Measurements from ENCODE around the gene USP35. TPM values are rescaled to one million over a fixed set of nuclear protein-coding genes. Genes with fewer than 3 reads are reported as not detected.

Gene USP35
- total RNA-seq, 1 donor from 2014 or later, result 16.5 TPM

GRCh38 chr11:78226684-78227680 is 38.3 kb downstream of the USP35 start:
- H3K36me3 Mint-ChIP-seq (ENCODE audit: insufficient read depth), result peaks cover 14% of the 10 kb centered on the region
- H3K27me3 Mint-ChIP-seq, result no peaks in the 10 kb centered on the region
- TF ChIP-seq CTCF (IDR thresholded peaks at IDR 0.05; ENCODE audit: unreplicated experiment), result no peak
- no peak overlapping the region for H3K4me3 Mint-ChIP-seq (ENCODE audit: low read depth)
- DNase-seq (ENCODE audit: low spot score, unreplicated experiment), result no peak
- H3K27ac Mint-ChIP-seq, result peak overlapping the region; percentile 50
- H3K9me3 Mint-ChIP-seq (ENCODE audit: low read depth), result no peaks in the 10 kb centered on the region
- H3K4me1 Mint-ChIP-seq (ENCODE audit: low read depth), result peaks cover 3% of the 10 kb centered on the region

- H3K36me3 Mint-ChIP-seq (ENCODE audit: insufficient read depth), result peaks cover 14% of the 10 kb centered on the region
- H3K27me3 Mint-ChIP-seq, result no peaks in the 10 kb centered on the region
- no peak for DNase-seq (ENCODE audit: low spot score, unreplicated experiment)
- TF ChIP-seq CTCF (IDR thresholded peaks at IDR 0.05; ENCODE audit: unreplicated experiment), result no peak
- no peak overlapping the region for H3K27ac Mint-ChIP-seq
- no peaks in the 10 kb centered on the region for H3K9me3 Mint-ChIP-seq (ENCODE audit: low read depth)
- H3K4me1 Mint-ChIP-seq (ENCODE audit: low read depth), result peaks cover 3% of the 10 kb centered on the region
- no peak overlapping the region for H3K4me3 Mint-ChIP-seq (ENCODE audit: low read depth)
These were observed 39.2 kb downstream of the USP35 start for GRCh38 chr11:78227921-78228320.

GRCh38 chr11:78228467-78228866 is 39.7 kb downstream of the USP35 start:
- Mint-ChIP-seq H3K27me3 (no peaks in the 10 kb centered on the region), H3K36me3 (ENCODE audit: insufficient read depth) (peaks cover 13% of the 10 kb centered on the region), H3K4me1 (ENCODE audit: low read depth) (peaks cover 3% of the 10 kb centered on the region), H3K9me3 (ENCODE audit: low read depth) (no peaks in the 10 kb centered on the region), H3K4me3 (ENCODE audit: low read depth) (no peak overlapping the region), H3K27ac (no peak overlapping the region)
- TF ChIP-seq CTCF (IDR thresholded peaks at IDR 0.05; ENCODE audit: unreplicated experiment), result peak; percentile 68
- no peak for DNase-seq (ENCODE audit: low spot score, unreplicated experiment)

GRCh38 chr11:78229106-78229505 is 40.4 kb downstream of the USP35 start:
- Mint-ChIP-seq H3K9me3 (ENCODE audit: low read depth) (no peaks in the 10 kb centered on the region), H3K36me3 (ENCODE audit: insufficient read depth) (peaks cover 14% of the 10 kb centered on the region), H3K27me3 (no peaks in the 10 kb centered on the region), H3K4me3 (ENCODE audit: low read depth) (no peak overlapping the region), H3K27ac (peak overlapping the region; percentile 34), H3K4me1 (ENCODE audit: low read depth) (peaks cover 3% of the 10 kb centered on the region)
- no peak for TF ChIP-seq CTCF (IDR thresholded peaks at IDR 0.05; ENCODE audit: unreplicated experiment)
- no peak for DNase-seq (ENCODE audit: low spot score, unreplicated experiment)

- no peak for DNase-seq (ENCODE audit: low spot score, unreplicated experiment)
- Mint-ChIP-seq H3K4me1 (ENCODE audit: low read depth) (peaks cover 3% of the 10 kb centered on the region), H3K27me3 (no peaks in the 10 kb centered on the region), H3K4me3 (ENCODE audit: low read depth) (no peak overlapping the region), H3K36me3 (ENCODE audit: insufficient read depth) (peaks cover 4% of the 10 kb centered on the region), H3K9me3 (ENCODE audit: low read depth) (no peaks in the 10 kb centered on the region), H3K27ac (peak overlapping the region; percentile 5)
- TF ChIP-seq CTCF (IDR thresholded peaks at IDR 0.05; ENCODE audit: unreplicated experiment), result no peak
These were observed 41.6 kb downstream of the USP35 start for GRCh38 chr11:78230161-78230877.

Measured in progenitor cell of endocrine pancreas (in vitro differentiated cells).